Measurements from ENCODE around the gene ZNF674. TPM values are rescaled to one million over a fixed set of nuclear protein-coding genes. Genes with fewer than 3 reads are reported as not detected.

ZNF674 gene
- total and polyA plus RNA-seq, 2 donors: 1.7 to 9.9 TPM

GRCh38 chrX:46575586-46575985 is 30.4 kb upstream of the ZNF674 start:
- H3K27ac ChIP-seq (ENCODE audit: low read depth): no peak overlapping the region
- WGBS: 35% methylated on average over 6 of the region's 6 CpGs
- peak overlapping the region; percentile 24 for H3K4me3 ChIP-seq (ENCODE audit: low read depth, low read length)
- H3K36me3 ChIP-seq (ENCODE audit: insufficient read depth): no peaks in the 10 kb centered on the region
- DNase-seq (ENCODE audit: extremely low spot score): no peak
- peaks cover 1% of the 10 kb centered on the region for H3K4me1 ChIP-seq (ENCODE audit: insufficient read depth)

DNA sequence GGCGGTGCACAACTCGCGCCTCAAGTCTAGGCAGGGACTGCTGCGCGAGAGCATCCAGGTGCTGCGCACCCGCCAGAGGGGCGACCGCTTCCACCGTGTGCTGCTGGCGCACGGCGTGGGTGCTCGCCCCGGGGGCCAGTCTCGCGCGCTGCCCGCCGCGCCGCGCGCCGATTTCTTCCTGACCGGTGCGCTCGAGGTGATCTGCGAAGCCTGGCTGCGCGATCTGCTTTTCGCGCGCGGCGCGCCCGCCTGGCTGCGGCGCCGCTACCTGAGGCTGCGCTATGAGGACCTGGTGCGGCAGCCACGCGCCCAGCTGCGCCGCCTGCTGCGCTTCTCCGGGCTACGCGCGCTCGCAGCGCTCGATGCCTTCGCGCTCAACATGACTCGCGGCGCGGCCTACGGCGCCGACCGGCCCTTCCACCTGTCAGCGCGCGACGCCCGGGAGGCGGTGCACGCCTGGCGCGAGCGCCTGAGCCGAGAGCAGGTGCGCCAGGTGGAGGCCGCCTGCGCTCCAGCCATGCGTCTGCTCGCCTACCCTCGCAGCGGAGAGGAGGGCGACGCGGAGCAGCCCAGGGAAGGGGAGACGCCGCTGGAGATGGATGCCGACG is 29.7 kb upstream of the ZNF674 start:
- no peak overlapping the region for H3K27ac ChIP-seq (ENCODE audit: low read depth)
- WGBS: under 1% methylated on average over 87 of the region's 90 CpGs
- DNase-seq (ENCODE audit: extremely low spot score): no peak
- peak overlapping the region; percentile 57 for H3K4me3 ChIP-seq (ENCODE audit: low read depth, low read length)
- no peaks in the 10 kb centered on the region for H3K36me3 ChIP-seq (ENCODE audit: insufficient read depth)
- peaks cover 1% of the 10 kb centered on the region for H3K4me1 ChIP-seq (ENCODE audit: insufficient read depth)

GRCh38 chrX:46573892-46574773 is 28.9 kb upstream of the ZNF674 start:
- Histone ChIP-seq H3K4me3 (ENCODE audit: low read depth, low read length) (peak overlapping the region; percentile 57), H3K27ac (ENCODE audit: low read depth) (peak overlapping the region; percentile 62), H3K36me3 (ENCODE audit: insufficient read depth) (no peaks in the 10 kb centered on the region), H3K4me1 (ENCODE audit: insufficient read depth) (peaks cover 1% of the 10 kb centered on the region)
- no peak for DNase-seq (ENCODE audit: extremely low spot score)
- 1% methylated on average over 107 of the region's 107 CpGs for WGBS

DNA sequence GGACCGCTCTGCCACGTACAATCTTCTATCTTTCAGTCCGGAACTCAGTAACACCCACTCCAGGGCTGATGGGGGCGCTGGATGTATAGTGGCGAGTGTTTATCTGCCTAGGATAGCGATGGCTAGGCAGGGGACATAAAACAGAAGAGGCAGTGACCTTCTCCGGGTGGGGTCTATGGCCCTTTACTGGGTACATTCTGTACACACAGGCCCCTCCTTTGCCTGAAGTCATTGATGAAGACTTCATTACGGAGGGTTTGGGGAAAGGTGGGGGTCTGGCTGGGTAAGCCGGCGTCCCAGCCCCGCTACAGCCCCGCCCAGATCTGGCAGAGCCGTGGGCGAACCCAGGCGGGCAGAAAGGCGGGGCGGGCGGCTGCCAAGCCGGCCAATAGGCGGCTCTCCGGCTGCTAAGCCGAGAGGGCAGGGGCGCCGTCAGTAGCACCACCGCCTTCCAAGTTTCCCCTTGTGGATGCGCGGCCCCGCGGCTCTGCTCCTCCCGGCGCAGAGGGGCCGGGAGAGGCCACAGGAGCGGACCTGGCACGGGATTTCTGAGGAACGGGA is 28.2 kb upstream of the ZNF674 start, which contains the start of gene CHST7:
Gene CHST7, plus strand, starts transcription at position 435 of the 561 bp plus-strand sequence. CDS start 167 bp downstream, outside the sequence.
- peaks cover 1% of the 10 kb centered on the region for H3K4me1 ChIP-seq (ENCODE audit: insufficient read depth)
- peak within 1 kb of the TSS; percentile 62 for H3K27ac ChIP-seq (ENCODE audit: low read depth)
- WGBS: 3% methylated on average over 35 of the region's 35 CpGs
- H3K4me3 ChIP-seq (ENCODE audit: low read depth, low read length): peak within 1 kb of the TSS; percentile 57
- no peak for DNase-seq (ENCODE audit: extremely low spot score)
- H3K36me3 ChIP-seq (ENCODE audit: insufficient read depth): no peaks in the 10 kb centered on the region

- WGBS: 86% methylated on average over 5 of the region's 5 CpGs
- Histone ChIP-seq H3K36me3 (ENCODE audit: insufficient read depth) (no peaks in the 10 kb centered on the region), H3K27ac (ENCODE audit: low read depth) (no peak overlapping the region), H3K4me3 (ENCODE audit: low read depth, low read length) (no peak overlapping the region), H3K4me1 (ENCODE audit: insufficient read depth) (peaks cover 1% of the 10 kb centered on the region)
- no peak for DNase-seq (ENCODE audit: extremely low spot score)
Observed at GRCh38 chrX:46572340-46572936, 27.2 kb upstream of the ZNF674 start.

- H3K4me3 ChIP-seq (ENCODE audit: low read depth, low read length): no peak overlapping the region
- no peak for DNase-seq (ENCODE audit: extremely low spot score)
- no peak overlapping the region for H3K27ac ChIP-seq (ENCODE audit: low read depth)
- H3K36me3 ChIP-seq (ENCODE audit: insufficient read depth): no peaks in the 10 kb centered on the region
- H3K4me1 ChIP-seq (ENCODE audit: insufficient read depth): peaks cover 1% of the 10 kb centered on the region
- 89% methylated on average over 10 of the region's 10 CpGs for WGBS
Observed at GRCh38 chrX:46571423-46572339, 26.5 kb upstream of the ZNF674 start.

DNA sequence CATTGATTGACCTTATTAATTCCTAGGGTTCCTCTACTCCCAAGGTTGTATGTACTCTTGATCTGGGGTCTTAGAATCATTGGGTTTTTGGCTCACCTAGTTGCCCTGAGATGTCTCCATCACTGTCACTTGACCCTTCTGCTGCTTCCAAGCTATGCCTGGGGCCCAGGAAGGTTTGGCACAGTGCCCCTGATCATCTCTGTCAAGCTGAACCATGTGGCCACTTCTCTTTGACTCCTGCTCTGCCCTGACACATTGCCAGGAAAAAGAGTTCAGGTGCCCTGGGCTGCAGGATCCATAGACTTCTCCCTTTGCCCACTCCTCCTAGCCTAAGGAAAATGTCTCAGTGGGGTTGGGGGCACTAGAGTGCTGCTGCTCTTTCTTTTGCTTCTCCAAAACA is 24.4 kb upstream of the ZNF674 start:
- H3K36me3 ChIP-seq (ENCODE audit: insufficient read depth): no peaks in the 10 kb centered on the region
- no peak overlapping the region for H3K27ac ChIP-seq (ENCODE audit: low read depth)
- peaks cover 1% of the 10 kb centered on the region for H3K4me1 ChIP-seq (ENCODE audit: insufficient read depth)
- no peak overlapping the region for H3K4me3 ChIP-seq (ENCODE audit: low read depth, low read length)
- no peak for DNase-seq (ENCODE audit: extremely low spot score)

DNA sequence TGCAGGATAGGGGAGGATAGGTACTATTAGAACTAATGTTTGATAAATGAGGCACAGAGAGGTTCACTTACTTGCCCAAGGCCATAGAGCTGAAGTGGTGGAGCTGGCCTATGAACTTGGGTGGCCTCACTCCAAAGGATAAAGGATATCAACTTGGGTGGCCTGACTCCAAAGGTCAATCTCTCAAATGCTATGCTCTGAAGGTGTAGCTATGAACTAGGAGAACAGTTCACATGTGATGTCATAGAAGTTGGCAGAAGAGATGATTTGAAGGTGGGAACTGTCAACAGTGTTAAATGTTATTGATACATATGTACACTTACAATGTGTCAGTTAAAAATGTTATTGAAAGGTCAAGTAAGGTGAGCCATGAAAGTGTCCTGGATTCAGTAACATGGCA is 22.2 kb upstream of the ZNF674 start:
- no peaks in the 10 kb centered on the region for H3K4me1 ChIP-seq (ENCODE audit: insufficient read depth)
- no peaks in the 10 kb centered on the region for H3K36me3 ChIP-seq (ENCODE audit: insufficient read depth)
- no peak overlapping the region for H3K4me3 ChIP-seq (ENCODE audit: low read depth, low read length)
- no peak overlapping the region for H3K27ac ChIP-seq (ENCODE audit: low read depth)
- no peak for DNase-seq (ENCODE audit: extremely low spot score)

GRCh38 chrX:46561824-46562657 is 16.8 kb upstream of the ZNF674 start:
- Histone ChIP-seq H3K27ac (ENCODE audit: low read depth) (no peak overlapping the region), H3K4me1 (ENCODE audit: insufficient read depth) (no peaks in the 10 kb centered on the region), H3K4me3 (ENCODE audit: low read depth, low read length) (no peak overlapping the region), H3K36me3 (ENCODE audit: insufficient read depth) (no peaks in the 10 kb centered on the region)
- 73% methylated on average over 6 of the region's 6 CpGs for WGBS
- no peak for DNase-seq (ENCODE audit: extremely low spot score)

DNA sequence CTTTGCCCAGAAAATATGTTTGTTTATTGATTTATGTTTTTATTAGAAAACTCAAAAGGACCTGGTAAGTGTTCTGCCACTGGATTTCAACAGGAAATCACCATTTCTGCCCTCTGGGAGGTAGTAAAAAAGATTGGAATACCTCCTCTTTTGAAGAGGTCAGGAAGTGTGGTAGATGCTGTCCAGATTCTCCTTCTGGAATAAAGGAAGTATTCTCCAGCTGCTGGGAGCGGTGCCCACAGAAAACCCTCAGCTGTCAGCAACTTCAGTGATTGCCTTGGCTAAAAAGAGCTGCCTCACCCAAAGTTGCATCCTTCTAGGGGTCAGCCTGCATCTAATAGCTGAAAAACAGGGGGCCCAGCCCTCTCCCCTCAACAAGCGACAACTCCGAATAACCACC is 13.8 kb upstream of the ZNF674 start:
- no peaks in the 10 kb centered on the region for H3K36me3 ChIP-seq (ENCODE audit: insufficient read depth)
- no peak for DNase-seq (ENCODE audit: extremely low spot score)
- 72% methylated on average over 3 of the region's 3 CpGs for WGBS
- H3K27ac ChIP-seq (ENCODE audit: low read depth): no peak overlapping the region
- H3K4me3 ChIP-seq (ENCODE audit: low read depth, low read length): no peak overlapping the region
- H3K4me1 ChIP-seq (ENCODE audit: insufficient read depth): no peaks in the 10 kb centered on the region

GRCh38 chrX:46554942-46555341 is 9.7 kb upstream of the ZNF674 start:
- Histone ChIP-seq H3K4me3 (ENCODE audit: low read depth, low read length) (no peak overlapping the region), H3K36me3 (ENCODE audit: insufficient read depth) (no peaks in the 10 kb centered on the region), H3K4me1 (ENCODE audit: insufficient read depth) (no peaks in the 10 kb centered on the region), H3K27ac (ENCODE audit: low read depth) (no peak overlapping the region)
- WGBS: 45% methylated on average over 2 of the region's 2 CpGs
- no peak for DNase-seq (ENCODE audit: extremely low spot score)

DNA sequence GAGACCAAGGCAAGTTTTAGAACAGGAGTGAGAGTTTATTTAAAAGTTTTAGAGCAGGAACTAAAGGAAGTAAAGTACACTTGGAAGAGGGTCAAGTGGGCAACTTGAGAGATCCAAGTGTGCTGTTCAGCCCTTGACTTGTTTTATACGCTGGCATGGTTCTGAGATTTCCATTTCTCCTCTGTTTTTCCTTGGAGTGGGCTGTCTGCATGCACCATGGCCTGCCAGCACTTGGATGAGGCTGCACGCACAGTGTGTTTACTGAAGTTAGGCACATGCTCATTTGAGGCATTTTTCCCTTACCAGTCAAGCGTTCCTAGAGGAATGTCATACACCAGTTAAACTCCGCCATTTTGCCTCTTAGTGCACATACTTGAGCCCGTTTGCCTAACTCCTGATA is 8.7 kb upstream of the ZNF674 start:
- Histone ChIP-seq H3K4me1 (ENCODE audit: insufficient read depth) (no peaks in the 10 kb centered on the region), H3K4me3 (ENCODE audit: low read depth, low read length) (no peak overlapping the region), H3K27ac (ENCODE audit: low read depth) (no peak overlapping the region), H3K36me3 (ENCODE audit: insufficient read depth) (no peaks in the 10 kb centered on the region)
- no peak for DNase-seq (ENCODE audit: extremely low spot score)
- WGBS: 91% methylated on average over 5 of the region's 5 CpGs
